ENCODE results near the gene SUSD1. TPM values are rescaled to one million over a fixed set of nuclear protein-coding genes. Genes with fewer than 3 reads are reported as not detected.

Gene SUSD1
- total RNA-seq, 1 experiment from 2014 or later, result 24.6 TPM

DNA sequence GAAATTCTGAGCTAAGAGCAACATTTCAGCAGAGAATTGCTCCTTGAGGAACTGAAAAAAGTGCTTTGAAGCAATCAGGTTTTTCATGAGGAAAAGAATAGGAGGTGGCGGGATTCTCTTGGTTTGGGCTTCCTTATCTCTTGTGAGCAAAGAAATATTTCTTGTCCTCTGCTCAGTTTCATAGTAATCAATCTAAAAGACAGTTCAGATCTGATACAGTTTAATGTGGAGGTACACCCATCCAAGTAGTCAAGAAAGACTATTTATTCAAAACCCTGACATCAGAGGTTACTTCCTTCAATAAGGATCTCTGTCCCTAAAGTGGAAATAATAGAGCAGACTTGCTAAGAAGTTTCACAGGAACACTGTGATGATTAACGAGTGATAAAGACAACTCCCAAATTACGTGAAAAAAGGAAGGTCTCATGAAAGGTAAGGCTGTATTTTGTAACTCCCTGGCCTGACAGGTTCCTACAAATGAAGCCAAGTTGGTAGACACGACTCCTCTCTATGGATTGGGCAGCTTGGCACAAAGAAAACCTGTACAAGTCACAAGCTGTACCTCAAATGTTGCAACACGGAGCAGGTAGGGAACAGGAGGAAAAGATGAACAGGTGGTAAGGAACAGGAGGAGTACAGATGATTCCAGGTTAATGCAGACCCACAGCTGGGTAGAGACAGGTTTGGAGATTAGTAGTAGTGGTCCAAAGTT is 94.1 kb downstream of the SUSD1 start:
- CTCF ChIA-PET, result no interaction called here
- intact Hi-C loops (cut with micrococcal nuclease; ENCODE audit: unreplicated experiment), result loop anchor here (10.0 kb wide), 1 partner anchor 624 kb away; no protein-coding TSS in a partner anchor
- no peak overlapping the region for H3K27ac Mint-ChIP-seq (ENCODE audit: unreplicated experiment)
- no peak overlapping the region for H3K4me3 Mint-ChIP-seq (ENCODE audit: low read depth, unreplicated experiment)
- no peak for DNase-seq
- no peaks in the 10 kb centered on the region for H3K36me3 Mint-ChIP-seq (ENCODE audit: insufficient read depth, unreplicated experiment)
- BruUV-seq (replicated peaks), result no TSS peak
- TF ChIP-seq, protein P1, sequence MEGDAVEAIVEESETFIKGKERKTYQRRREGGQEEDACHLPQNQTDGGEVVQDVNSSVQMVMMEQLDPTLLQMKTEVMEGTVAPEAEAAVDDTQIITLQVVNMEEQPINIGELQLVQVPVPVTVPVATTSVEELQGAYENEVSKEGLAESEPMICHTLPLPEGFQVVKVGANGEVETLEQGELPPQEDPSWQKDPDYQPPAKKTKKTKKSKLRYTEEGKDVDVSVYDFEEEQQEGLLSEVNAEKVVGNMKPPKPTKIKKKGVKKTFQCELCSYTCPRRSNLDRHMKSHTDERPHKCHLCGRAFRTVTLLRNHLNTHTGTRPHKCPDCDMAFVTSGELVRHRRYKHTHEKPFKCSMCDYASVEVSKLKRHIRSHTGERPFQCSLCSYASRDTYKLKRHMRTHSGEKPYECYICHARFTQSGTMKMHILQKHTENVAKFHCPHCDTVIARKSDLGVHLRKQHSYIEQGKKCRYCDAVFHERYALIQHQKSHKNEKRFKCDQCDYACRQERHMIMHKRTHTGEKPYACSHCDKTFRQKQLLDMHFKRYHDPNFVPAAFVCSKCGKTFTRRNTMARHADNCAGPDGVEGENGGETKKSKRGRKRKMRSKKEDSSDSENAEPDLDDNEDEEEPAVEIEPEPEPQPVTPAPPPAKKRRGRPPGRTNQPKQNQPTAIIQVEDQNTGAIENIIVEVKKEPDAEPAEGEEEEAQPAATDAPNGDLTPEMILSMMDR (IDR thresholded peaks at IDR 0.05; ENCODE audit: unreplicated experiment), result no peak
- H3K4me1 Mint-ChIP-seq (ENCODE audit: low read depth, unreplicated experiment), result peaks cover 21% of the 10 kb centered on the region
- no peaks in the 10 kb centered on the region for H3K27me3 Mint-ChIP-seq (ENCODE audit: unreplicated experiment)
- H3K9me3 Mint-ChIP-seq (ENCODE audit: low read depth, unreplicated experiment), result no peaks in the 10 kb centered on the region

DNA sequence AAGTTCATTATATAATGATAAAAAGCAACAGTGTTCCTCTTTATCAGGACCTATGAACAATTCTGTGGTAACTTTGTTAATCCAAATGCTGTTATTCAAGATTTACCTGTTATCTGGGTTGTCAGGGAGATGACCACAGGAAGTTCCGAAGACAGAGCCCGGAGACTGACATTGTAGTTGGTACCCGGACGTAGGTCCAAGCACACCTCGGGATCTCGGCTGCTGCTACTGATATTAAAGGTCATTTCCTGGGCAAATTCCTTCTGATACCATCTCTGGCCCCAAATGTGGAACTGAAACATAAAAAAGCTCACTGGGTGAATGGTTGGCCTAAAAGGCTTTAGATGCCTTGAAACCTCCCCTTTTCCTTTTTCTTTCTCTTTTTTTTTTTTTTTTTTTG is 96.7 kb downstream of the SUSD1 start:
- H3K9me3 Mint-ChIP-seq (ENCODE audit: low read depth, unreplicated experiment), result no peaks in the 10 kb centered on the region
- no peaks in the 10 kb centered on the region for H3K27me3 Mint-ChIP-seq (ENCODE audit: unreplicated experiment)
- no peak overlapping the region for H3K4me3 Mint-ChIP-seq (ENCODE audit: low read depth, unreplicated experiment)
- H3K4me1 Mint-ChIP-seq (ENCODE audit: low read depth, unreplicated experiment), result peaks cover 34% of the 10 kb centered on the region
- TF ChIP-seq, protein P1 (IDR thresholded peaks at IDR 0.05; ENCODE audit: unreplicated experiment), result no peak
- H3K36me3 Mint-ChIP-seq (ENCODE audit: insufficient read depth, unreplicated experiment), result peaks cover 8% of the 10 kb centered on the region
- H3K27ac Mint-ChIP-seq (ENCODE audit: unreplicated experiment), result no peak overlapping the region
- intact Hi-C loops (cut with micrococcal nuclease; ENCODE audit: unreplicated experiment), result no loop called here
- BruUV-seq (replicated peaks), result no TSS peak
- peak; percentile 26 for DNase-seq
- CTCF ChIA-PET, result interaction anchor here (0.6 to 1.0 kb wide), 5 partner anchors 10 to 778 kb away, joined by 3 to 8 read pairs (median 4); no protein-coding TSS in a partner anchor

DNA sequence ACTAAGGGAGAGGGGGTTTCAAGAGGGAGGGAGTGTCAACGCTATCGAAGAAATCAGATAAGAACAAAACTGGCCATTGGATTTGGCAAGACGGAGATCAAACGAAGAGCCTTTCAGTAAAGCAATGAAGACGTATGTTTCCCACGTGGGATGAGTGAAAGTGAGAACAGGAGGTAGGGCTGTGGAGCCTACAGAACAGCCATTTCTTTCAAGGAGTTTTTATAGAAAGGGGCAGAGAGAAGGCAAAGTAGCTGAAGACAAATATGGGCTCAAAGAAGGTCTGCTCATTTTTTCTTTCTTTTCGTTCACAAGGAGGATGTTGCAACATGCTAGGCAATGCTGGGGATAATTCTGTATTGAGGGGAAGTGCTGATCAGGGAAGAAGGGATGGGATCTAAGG is 98.3 kb downstream of the SUSD1 start:
- Mint-ChIP-seq H3K4me3 (ENCODE audit: low read depth, unreplicated experiment) (no peak overlapping the region), H3K36me3 (ENCODE audit: insufficient read depth, unreplicated experiment) (peaks cover 8% of the 10 kb centered on the region), H3K9me3 (ENCODE audit: low read depth, unreplicated experiment) (no peaks in the 10 kb centered on the region), H3K27me3 (ENCODE audit: unreplicated experiment) (no peaks in the 10 kb centered on the region), H3K4me1 (ENCODE audit: low read depth, unreplicated experiment) (peaks cover 37% of the 10 kb centered on the region), H3K27ac (ENCODE audit: unreplicated experiment) (no peak overlapping the region)
- TF ChIP-seq, protein P1 (IDR thresholded peaks at IDR 0.05; ENCODE audit: unreplicated experiment), result no peak
- BruUV-seq (replicated peaks), result no TSS peak
- CTCF ChIA-PET, result no interaction called here
- DNase-seq, result no peak
- intact Hi-C loops (cut with micrococcal nuclease; ENCODE audit: unreplicated experiment), result no loop called here

DNA sequence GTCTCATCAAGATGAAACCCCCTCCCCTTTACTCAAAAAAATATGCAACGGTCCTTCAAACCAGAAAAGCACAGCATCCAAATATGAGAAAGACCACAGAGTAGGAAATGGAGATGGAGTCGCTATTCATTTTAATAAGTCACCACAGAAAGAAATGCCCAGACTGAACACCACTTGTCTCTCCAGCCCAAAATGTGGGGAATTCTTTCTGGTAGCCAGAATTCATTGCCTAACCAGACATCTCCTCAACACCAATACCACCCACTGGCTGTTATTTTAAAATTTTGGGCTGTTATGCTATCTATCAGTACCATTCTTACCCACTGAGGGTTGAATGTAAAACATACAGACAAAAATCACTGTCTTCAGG is 100.1 kb downstream of the SUSD1 start:
- TF ChIP-seq, protein P1 (IDR thresholded peaks at IDR 0.05; ENCODE audit: unreplicated experiment), result no peak
- DNase-seq, result no peak
- no TSS peak for BruUV-seq (replicated peaks)
- peaks cover 44% of the 10 kb centered on the region for H3K4me1 Mint-ChIP-seq (ENCODE audit: low read depth, unreplicated experiment)
- CTCF ChIA-PET, result interaction anchor here (0.7 to 1.5 kb wide), 15 partner anchors 9 to 562 kb away, joined by 3 to 12 read pairs (median 5); partner anchors contain the start of gene UGCG
- intact Hi-C loops (cut with micrococcal nuclease; ENCODE audit: unreplicated experiment), result loop anchor here (2.0 kb wide), 1 partner anchor 54 kb away; no protein-coding TSS in a partner anchor
- no peaks in the 10 kb centered on the region for H3K27me3 Mint-ChIP-seq (ENCODE audit: unreplicated experiment)
- no peaks in the 10 kb centered on the region for H3K9me3 Mint-ChIP-seq (ENCODE audit: low read depth, unreplicated experiment)
- peaks cover 8% of the 10 kb centered on the region for H3K36me3 Mint-ChIP-seq (ENCODE audit: insufficient read depth, unreplicated experiment)
- H3K4me3 Mint-ChIP-seq (ENCODE audit: low read depth, unreplicated experiment), result no peak overlapping the region
- peak overlapping the region; percentile 93 for H3K27ac Mint-ChIP-seq (ENCODE audit: unreplicated experiment)
